Measurements from ENCODE around the gene CAMK1. TPM values are rescaled to one million over a fixed set of nuclear protein-coding genes. Genes with fewer than 3 reads are reported as not detected.

The CAMK1 gene
- 27.5 and 31.7 TPM in 2 replicates for total RNA-seq

DNA sequence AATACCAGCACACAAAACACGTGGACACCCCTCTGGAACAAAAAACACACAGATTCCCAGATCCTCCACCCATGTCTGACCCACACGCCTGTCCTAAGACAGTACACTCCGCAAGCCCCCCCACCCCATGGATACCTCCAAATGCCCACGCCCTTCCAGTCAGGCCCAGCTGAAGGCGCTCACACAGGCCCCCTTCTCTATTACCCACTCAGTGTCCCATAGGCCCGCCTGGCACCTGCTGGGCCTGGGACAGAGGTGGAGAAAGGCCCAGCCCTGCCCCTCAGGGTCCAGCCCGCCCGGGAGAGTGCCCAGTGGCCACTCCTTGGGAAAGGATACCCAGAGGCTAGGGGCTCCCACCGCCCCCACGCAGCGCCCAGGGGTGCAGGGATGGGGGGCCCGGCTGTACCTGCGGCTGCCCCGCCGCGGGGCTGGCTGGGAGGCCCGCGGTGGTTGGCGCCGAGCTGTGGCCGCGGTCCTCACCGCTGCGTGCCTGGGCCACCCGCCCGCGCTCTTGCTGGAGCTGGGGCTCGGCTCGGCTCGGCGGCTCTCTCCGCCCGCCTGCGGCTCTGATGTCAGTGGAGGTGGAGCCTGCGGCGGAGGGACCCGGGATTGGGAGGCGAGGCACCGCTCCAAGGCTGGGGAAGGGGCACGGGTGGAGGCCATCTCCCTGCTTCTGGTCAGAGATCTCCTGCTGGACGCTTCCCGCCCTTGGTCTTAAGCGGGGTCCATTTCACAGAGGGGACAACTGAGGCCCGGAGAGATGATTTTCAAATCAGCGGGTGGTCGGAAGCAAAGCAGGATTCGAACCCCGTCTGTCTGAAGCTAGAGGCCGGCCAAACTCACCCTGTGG lies at the start of gene CAMK1:
CAMK1 (minus strand) TSS at position 522 of the 850 bp plus-strand sequence. CDS start 2,198 bp downstream, outside the sequence.

DNA sequence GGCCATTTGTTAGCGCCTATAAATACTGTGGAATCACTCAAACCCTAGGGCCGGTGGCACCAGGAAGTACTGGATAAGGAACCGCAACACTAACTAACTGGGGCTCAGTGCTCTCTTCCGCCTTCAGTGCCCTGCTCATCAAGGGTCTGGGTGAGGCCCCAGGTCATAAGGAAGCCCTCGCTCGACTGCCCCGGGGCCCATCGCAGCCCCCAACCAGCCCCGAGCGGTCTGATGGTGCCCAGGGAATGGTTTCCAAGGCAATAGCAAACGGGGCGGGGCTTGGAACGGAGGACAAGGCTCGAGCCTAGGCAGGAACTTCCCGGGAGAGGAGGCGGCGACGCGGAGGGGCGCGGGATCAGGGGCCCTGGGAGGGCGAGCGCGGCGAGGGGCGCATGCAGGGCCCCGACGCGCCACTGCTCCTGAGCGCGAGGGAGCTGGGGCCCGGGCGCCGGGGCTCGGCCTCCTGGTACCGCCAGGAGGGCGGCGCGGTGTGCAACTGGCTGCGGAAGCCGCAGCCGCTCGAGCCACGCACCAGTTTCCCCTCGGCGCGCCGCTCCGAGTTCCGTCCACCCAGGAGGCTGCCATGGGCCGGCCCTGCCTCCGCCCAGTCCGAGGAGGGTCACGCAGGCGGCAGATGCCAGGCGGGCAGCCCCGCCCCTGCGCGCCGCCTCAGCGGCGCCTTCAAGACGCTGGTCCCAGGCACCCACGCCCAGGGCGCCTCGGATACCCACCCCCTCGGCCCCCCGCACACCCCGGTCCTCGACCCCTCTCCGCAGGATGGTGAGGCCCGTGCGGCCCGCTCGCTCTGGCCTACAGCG lies 40.1 kb upstream of the CAMK1 start, which contains the start of gene TTLL3:
TTLL3 (plus strand) TSS at position 648 of the 818 bp plus-strand sequence. CDS start 400 bp downstream, outside the sequence.

DNA sequence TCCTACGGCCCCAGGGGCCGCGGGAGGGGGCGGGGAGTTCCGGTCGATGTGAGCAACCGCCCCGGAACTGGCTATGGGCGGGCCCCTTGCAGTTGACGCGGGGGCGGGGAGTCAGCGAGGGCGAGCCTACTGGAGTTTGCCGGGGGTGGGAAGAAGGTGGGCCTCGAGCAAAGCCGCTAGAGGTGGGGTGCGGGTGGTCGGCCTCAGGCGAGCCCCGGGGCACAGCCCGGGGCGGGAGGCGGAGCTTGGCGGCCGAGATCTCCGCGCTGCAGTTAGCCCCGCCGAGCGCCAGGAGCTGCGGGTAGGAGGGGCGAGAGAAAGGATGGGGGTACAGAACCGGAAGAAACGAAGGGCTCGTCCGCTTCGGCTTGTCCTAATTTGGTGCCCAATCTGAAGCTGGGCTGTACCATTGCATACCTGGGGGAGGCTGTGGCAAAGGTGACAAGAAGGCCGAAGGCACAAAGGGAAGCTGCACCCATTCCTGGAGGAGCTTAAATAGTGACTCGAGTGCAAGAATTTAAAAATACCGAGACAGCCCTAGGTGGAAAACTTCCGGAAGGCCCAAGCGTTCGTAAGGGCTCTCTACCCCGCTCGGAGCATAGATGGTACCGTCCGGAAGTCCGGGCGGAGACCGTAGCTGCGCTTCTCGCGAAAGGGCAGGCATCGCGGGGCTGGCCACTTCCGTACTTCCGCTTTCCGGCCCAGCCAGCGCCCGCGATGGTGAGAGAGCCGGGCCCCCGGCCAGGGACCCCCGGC lies 22.8 kb upstream of the CAMK1 start, which contains the start of the genes ARPC4 and TADA3:
ARPC4 (plus strand) TSS at position 678 of the 756 bp plus-strand sequence; CDS start at position 718, 40 bp downstream.
TADA3 (minus strand) TSS at position 69 of the 756 bp plus-strand sequence. CDS start 1,007 bp downstream, outside the sequence.

DNA sequence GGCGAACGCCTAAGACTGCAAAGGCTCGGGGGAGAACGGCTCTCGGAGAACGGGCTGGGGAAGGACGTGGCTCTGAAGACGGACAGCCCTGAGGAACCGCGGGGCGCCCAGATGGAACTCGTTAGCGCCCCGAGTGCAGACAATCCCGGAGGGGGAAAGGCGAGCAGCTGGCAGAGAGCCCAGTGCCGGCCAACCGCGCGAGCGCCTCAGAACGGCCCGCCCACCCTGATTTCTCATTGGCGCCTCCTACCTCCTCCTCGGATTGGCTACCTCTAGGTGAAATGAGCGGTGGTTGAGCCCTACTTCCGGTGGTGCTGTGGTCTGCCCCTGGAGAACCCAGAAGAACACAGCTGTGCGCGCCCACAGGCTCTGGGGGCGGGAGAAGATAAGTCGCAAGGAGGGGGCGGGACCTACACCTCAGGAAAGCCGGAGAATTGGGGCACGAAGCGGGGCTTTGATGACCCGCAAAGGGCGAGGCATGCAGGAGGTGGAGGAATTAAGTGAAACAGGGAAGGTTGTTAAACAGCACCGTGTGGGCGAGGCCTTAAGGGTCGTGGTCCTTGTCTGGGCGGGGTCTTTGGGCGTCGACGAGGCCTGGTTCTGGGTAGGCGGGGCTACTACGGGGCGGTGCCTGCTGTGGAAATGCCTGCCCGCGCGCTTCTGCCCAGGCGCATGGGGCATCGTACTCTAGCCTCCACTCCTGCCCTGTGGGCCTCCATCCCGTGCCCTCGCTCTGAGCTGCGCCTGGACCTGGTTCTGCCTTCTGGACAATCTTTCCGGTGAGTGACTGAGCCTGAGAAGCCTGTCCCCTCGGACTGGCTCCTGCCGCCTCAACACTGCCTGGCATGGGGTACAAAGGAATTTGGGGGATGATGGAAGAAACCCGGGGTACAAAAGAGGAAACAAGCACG lies 19.8 kb downstream of the CAMK1 start, which contains the start of gene OGG1:
OGG1 (plus strand) TSS at position 308 of the 911 bp plus-strand sequence; CDS start at position 643, 335 bp downstream.

DNA sequence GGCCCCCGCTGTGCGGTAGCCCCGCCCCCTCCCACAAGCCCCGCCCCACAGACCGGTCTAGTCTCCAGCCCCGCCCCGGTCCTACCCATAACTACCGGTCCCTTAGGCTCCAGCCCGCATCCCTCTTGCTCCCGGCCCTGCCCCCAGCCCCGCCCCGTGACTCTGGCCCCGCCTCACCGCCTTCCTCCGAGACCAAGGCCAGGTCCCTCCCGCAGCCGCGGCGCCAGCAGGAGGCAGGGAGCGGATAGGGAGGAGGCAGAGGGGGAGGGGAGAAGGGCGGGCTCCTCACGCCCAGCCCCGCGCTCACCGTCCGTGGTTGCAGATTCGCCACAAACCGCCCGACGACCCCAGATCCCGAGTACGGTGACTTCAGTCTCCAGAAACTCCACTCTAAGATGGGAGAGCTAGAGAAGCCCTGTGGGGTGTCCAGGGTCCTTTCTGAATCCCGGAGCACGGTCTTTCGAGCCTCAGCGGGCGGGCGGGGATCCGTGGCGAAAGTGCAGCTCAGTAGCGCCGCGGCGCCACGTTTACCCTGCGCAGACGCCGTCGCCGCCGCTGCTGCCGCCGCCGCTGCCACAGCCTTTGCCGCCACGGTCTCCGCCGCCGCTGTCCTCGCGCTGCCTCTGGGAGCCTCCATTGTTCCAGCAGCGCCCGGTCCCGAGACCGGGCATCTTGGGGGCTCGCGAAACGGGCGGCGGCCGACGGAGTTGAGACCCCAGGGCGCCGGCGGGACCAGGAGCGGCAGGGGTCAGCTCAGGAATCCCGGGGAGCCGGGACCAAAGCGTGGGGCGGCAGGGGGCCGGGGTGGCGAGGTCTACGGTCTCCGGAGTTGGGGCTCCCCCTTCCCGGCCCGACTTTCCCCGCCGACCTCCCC lies 38.3 kb downstream of the CAMK1 start, which contains the start of gene BRPF1:
BRPF1 (plus strand) TSS at position 530 of the 874 bp plus-strand sequence. CDS start 2,406 bp downstream, outside the sequence.

Other genes with a start within 250 kb of the CAMK1 start
- gene LHFPL4, start 216.1 kb downstream of the CAMK1 start, total RNA-seq, result under 0.01 TPM in 1 of 2 replicates, not detected in the other
- 23.5 and 25.6 TPM in 2 replicates for gene MTMR14, start 120.4 kb downstream of the CAMK1 start, total RNA-seq
- not detected in 2 replicates for gene CPNE9, start 66.1 kb downstream of the CAMK1 start, total RNA-seq
- gene BRPF1, start 38.2 kb downstream of the CAMK1 start, total RNA-seq, result 8.2 and 11.0 TPM in 2 replicates
- gene OGG1, start 20.0 kb downstream of the CAMK1 start, total RNA-seq, result 32.2 and 37.9 TPM in 2 replicates
- 69.6 and 72.4 TPM in 2 replicates for gene TADA3, start 22.5 kb upstream of the CAMK1 start, total RNA-seq
- gene ARPC4, start 23.1 kb upstream of the CAMK1 start, total RNA-seq, result 111 and 190 TPM in 2 replicates
- gene TTLL3, start 40.3 kb upstream of the CAMK1 start, total RNA-seq, result 19.8 and 20.2 TPM in 2 replicates
- gene RPUSD3, start 74.1 kb upstream of the CAMK1 start, total RNA-seq, result 29.1 and 46.4 TPM in 2 replicates
- gene CIDEC, start 110.3 kb upstream of the CAMK1 start, total RNA-seq, result 8.2 and 92.0 TPM in 2 replicates
- 50.6 and 66.1 TPM in 2 replicates for gene JAGN1, start 120.7 kb upstream of the CAMK1 start, total RNA-seq
- 0.23 and 4.9 TPM in 2 replicates for gene IL17RE, start 132.9 kb upstream of the CAMK1 start, total RNA-seq
- gene IL17RC, start 147.2 kb upstream of the CAMK1 start, total RNA-seq, result 31.6 and 113 TPM in 2 replicates
- gene CRELD1, start 163.9 kb upstream of the CAMK1 start, total RNA-seq, result 11.2 and 35.9 TPM in 2 replicates
- gene PRRT3, start 182.5 kb upstream of the CAMK1 start, total RNA-seq, result 2.7 and 4.3 TPM in 2 replicates
- gene EMC3, start 216.9 kb upstream of the CAMK1 start, total RNA-seq, result 39.6 and 60.6 TPM in 2 replicates

Data from pericardium fibroblast (primary cell).